ENCODE measurements around the gene F2RL3. TPM values are rescaled to one million over a fixed set of nuclear protein-coding genes. Genes with fewer than 3 reads are reported as not detected.

The F2RL3 gene
- polyA plus RNA-seq, 3 donors from 2014 or later, result 0.48 TPM; not detected in 1

- Mint-ChIP-seq H3K27ac (no peak overlapping the region), H3K27me3 (ENCODE audit: low read depth in 3 of 3) (peaks cover 9 to 16% (median 13%) of the 10 kb centered on the region in 3 donors), H3K36me3 (no peaks in the 10 kb centered on the region), H3K4me1 (peaks cover 49 to 51% of the 10 kb centered on the region in 2 donors), H3K4me3 (no peak overlapping the region), H3K9me3 (no peaks in the 10 kb centered on the region)
- no peak for DNase-seq
These were observed 3.6 kb downstream of the F2RL3 start for GRCh38 chr19:16892436-16892835.

GRCh38 chr19:16892868-16893685, 4.3 kb downstream of the F2RL3 start:
- no peaks in the 10 kb centered on the region for H3K9me3 Mint-ChIP-seq
- peaks cover 43 to 49% of the 10 kb centered on the region in 2 donors for H3K4me1 Mint-ChIP-seq
- peak overlapping the region in 2 of 5 donors; percentile 14 to 33 for H3K4me3 Mint-ChIP-seq
- H3K36me3 Mint-ChIP-seq, result no peaks in the 10 kb centered on the region
- peak overlapping the region in 4 of 6 donors; percentile 28 to 67 (median 48) for H3K27ac Mint-ChIP-seq
- peaks cover 12 to 18% (median 17%) of the 10 kb centered on the region in 3 donors for H3K27me3 Mint-ChIP-seq (ENCODE audit: low read depth in 3 of 3)
- DNase-seq, result no peak

DNA sequence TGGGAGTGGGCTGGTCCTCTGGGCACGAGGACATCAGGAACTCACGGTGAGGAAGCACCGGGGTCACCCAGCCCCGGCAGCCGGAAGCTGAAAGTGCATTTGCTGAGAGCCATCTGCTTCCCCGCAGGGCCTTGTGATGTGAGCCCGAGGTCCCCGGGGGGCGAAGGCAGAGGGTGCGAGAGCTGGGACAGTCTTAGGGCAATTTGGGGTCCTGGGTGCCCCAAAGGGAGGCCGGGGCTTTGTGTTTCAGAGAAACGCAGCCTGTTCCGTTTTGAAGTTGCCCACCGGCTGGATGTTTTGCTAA, 4.8 kb downstream of the F2RL3 start:
- Mint-ChIP-seq H3K36me3 (no peaks in the 10 kb centered on the region), H3K27me3 (ENCODE audit: low read depth in 3 of 3) (peaks cover 13 to 24% (median 23%) of the 10 kb centered on the region in 3 donors), H3K27ac (peak overlapping the region in 4 of 6 donors; percentile 28 to 67 (median 48)), H3K4me3 (peak overlapping the region in 2 of 5 donors; percentile 14 to 33), H3K9me3 (no peaks in the 10 kb centered on the region), H3K4me1 (peaks cover 43 to 49% of the 10 kb centered on the region in 2 donors)
- peak in 1 of 3 donors; percentile 25 for DNase-seq

DNA sequence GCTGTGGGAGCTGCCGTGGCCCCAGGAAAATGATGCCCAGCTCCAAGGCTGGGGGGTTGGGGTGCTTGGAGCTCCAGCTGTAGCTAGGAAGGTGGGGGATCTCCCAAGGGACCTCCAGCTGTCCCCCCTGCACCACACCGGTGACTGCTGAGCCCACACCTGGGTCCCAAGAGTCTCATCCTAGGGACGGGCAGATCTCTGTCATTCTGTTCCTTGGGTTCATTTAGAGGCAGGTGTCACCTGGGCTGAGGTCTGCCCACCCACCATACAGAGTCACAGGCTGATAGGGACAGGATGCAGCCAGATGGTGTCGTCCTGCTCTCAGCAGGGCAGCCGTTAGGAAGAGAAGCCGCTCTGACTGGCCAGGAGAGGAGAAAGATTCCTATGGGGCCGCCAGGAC, 5.3 kb downstream of the F2RL3 start:
- H3K27me3 Mint-ChIP-seq (ENCODE audit: low read depth in 3 of 3), result peaks cover 13 to 27% (median 25%) of the 10 kb centered on the region in 3 donors
- H3K27ac Mint-ChIP-seq, result peak overlapping the region in 1 of 6 donors; percentile 13
- H3K36me3 Mint-ChIP-seq, result no peaks in the 10 kb centered on the region
- no peak overlapping the region for H3K4me3 Mint-ChIP-seq
- H3K9me3 Mint-ChIP-seq, result no peaks in the 10 kb centered on the region
- no peak for DNase-seq
- peaks cover 40 to 45% of the 10 kb centered on the region in 2 donors for H3K4me1 Mint-ChIP-seq

DNA sequence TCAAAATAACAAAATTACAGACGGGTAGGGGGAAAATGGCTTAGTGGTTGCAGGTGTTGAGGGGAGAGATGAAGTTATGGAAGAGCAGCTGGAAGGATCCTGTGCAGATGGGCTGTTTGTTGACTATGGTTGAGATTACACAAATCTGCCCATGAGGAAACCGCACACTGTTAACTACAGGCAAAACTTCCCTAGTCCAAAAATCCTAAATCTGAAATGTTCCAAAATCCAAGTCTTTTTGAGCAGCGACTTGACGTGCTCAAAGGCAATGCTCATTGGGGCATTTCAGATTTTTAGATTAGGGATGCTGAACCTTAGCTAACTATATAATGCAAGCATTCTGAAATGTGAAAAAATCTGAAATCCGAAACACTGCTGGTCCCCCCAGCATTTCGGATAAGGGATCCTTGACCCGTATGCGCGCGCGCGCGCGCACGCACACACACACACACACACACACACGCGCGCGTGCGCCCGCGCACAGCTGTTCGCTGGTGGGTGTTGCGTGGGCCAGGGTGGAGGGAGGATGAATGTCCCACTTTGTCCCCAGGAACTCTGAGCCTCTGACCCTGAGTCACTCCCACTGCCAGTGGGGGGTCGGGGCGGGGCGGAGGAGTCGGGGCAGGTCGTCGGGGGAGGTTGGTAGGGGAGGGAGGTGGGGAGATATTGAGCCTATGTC, 6.8 kb downstream of the F2RL3 start:
- H3K9me3 Mint-ChIP-seq, result no peaks in the 10 kb centered on the region
- peak overlapping the region; percentile 14 to 60 (median 52) for H3K4me3 Mint-ChIP-seq
- H3K27ac Mint-ChIP-seq, result peak overlapping the region in 3 of 6 donors; percentile 7 to 78 (median 31)
- H3K4me1 Mint-ChIP-seq, result peaks cover 43 to 48% of the 10 kb centered on the region in 2 donors
- H3K27me3 Mint-ChIP-seq (ENCODE audit: low read depth in 3 of 3), result peaks cover 18 to 31% (median 28%) of the 10 kb centered on the region in 3 donors
- DNase-seq, result no peak
- H3K36me3 Mint-ChIP-seq, result no peaks in the 10 kb centered on the region

DNA sequence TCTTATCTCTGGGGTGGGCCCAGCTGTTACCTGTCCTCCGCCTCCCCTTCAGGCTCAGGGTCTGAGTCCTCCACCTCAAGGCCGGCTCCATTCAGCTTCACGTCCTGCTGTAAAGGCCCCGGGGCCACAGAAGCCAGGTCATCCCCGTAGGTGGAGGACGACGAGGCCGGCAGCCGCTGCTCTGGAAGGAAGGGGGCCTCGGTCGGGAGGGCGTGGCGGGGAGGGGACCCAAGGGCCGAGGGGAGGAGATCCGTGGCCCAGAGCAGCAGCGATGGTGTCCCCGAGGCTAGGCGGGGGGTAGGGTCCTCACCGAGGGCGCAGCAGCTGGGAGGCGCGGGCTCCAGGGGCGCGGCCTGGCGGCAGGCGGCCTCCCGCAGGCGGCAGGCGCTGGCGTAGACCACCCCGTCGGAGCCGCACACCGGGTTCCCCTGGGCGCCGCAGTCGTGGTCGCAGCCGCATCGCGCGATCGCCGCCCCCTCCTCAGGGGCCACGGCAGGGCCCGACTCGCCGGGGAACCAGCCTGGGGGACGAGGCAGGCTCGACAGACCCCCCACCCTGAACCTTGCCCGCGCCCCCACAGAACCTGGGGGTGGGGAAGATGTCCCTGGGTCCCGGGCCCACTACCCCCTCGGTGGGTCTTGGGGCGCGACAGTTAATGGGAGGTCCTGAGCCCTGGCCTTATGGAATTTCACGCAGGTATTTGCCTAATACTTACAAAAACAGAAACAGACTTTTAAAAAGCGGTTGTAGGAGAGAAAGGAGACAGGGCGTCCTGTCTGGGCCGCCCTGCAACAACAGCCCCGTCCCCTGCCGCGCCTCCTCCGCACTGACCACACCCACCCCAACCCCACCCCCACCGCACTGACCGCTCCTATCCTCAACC, 7.6 kb downstream of the F2RL3 start:
- H3K4me1 Mint-ChIP-seq, result peaks cover 43 to 48% of the 10 kb centered on the region in 2 donors
- peak overlapping the region in 5 of 6 donors; percentile 73 to 90 (median 79) for H3K27ac Mint-ChIP-seq
- H3K27me3 Mint-ChIP-seq (ENCODE audit: low read depth in 3 of 3), result peaks cover 18 to 31% (median 28%) of the 10 kb centered on the region in 3 donors
- DNase-seq, result no peak
- peak overlapping the region; percentile 73 to 86 (median 83) for H3K4me3 Mint-ChIP-seq
- no peaks in the 10 kb centered on the region for H3K36me3 Mint-ChIP-seq
- no peaks in the 10 kb centered on the region for H3K9me3 Mint-ChIP-seq

DNA sequence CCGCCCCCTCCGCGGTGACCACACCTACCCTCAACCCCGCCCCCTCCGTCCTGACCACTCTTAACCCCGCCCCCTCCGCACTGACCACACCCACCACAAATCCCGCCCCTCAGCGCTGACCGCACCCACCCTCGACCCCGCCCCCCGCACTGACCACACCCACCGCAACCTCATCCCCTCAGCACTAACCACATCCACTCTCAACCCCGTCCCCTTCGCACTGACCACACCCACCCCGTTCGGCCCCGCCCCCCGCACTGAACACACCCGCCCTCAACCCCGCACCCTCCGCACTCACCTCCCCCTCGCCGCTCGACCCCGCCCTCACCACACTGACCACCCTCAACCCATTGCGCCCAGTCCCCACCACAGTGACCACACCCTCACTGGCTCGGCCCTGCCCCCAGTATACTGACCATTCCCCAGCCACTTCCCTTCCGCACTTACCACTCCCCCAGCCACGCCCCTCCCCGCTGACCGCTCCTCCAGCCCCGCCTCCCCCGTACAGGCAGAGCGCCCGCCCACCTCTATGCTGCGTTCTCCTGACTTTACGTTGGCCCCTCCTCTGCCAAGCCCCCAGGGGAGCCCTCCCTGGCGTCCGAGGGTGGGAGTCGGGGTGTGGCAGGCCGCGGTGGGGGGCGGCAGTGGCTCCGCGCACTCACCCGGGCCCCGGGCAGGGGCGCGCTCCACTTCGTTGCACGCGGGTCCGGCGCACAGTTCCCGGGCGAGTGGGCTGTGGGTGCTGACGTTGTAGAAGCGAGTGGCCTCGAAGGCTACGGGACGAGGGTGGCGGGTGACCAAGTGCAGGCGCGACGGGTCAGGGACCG, 8.4 kb downstream of the F2RL3 start:
- peak overlapping the region; percentile 82 to 86 (median 83) for H3K4me3 Mint-ChIP-seq
- no peaks in the 10 kb centered on the region for H3K36me3 Mint-ChIP-seq
- peaks cover 43 to 47% of the 10 kb centered on the region in 2 donors for H3K4me1 Mint-ChIP-seq
- peak; percentile 76 to 81 (median 77) for DNase-seq
- peaks cover 18 to 31% (median 28%) of the 10 kb centered on the region in 3 donors for H3K27me3 Mint-ChIP-seq (ENCODE audit: low read depth in 3 of 3)
- H3K9me3 Mint-ChIP-seq, result no peaks in the 10 kb centered on the region
- H3K27ac Mint-ChIP-seq, result peak overlapping the region in 5 of 6 donors; percentile 71 to 90 (median 79)

DNA sequence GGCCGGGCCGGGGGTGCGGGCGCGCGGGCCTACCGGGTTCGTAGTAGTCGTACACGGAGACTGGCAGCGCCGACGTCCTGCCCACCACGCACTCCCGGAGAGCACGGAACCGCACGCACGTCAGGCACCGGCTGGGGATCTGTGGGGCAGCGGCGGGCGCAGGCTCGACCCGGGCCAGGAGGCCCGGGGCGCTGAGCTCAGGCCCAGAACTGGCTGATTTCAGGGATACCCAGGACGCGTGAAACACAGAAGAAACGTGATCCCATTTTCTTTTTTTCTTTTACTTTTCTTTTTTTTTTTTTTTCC, 9.0 kb downstream of the F2RL3 start:
- Mint-ChIP-seq H3K27me3 (ENCODE audit: low read depth in 3 of 3) (peaks cover 18 to 31% (median 28%) of the 10 kb centered on the region in 3 donors), H3K36me3 (no peaks in the 10 kb centered on the region), H3K9me3 (no peaks in the 10 kb centered on the region), H3K27ac (peak overlapping the region in 2 of 6 donors; percentile 45 to 79), H3K4me3 (peak overlapping the region; percentile 71 to 82 (median 76)), H3K4me1 (peaks cover 37 to 42% of the 10 kb centered on the region in 2 donors)
- DNase-seq, result no peak

DNA sequence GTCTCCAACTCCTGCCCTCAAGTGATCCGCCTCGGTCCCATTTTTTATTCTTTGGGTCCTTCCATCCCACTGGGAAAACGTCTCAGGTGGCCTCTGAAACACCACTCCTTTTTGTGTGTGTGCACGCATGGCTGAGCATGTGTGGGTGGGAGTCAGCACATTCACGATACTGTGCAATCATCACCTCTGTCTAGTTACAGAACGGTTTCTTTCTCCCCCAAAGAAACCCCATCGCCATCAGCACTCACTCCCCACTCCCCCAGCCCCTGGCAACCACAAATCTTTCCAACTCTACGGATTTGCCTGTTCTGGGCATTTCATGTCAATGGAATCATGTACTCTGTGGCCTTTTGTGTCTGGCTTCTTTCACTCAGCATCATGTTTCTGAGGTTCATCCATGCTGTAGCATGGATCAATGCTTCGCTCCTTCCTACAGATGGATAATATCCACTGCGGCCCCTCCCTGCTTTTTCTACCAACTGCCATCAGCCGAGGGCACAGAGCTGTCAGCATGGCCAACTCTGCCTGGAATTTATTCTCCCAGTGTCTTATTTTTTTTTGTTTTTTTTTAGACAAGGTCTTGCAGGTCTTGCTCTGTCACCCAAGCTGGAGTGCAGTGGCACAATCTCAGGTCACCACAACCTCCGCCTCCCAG, 9.7 kb downstream of the F2RL3 start:
- Mint-ChIP-seq H3K27ac (peak overlapping the region in 5 of 6 donors; percentile 69 to 85 (median 81)), H3K9me3 (no peaks in the 10 kb centered on the region), H3K27me3 (ENCODE audit: low read depth in 3 of 3) (peaks cover 18 to 31% (median 28%) of the 10 kb centered on the region in 3 donors), H3K4me1 (peaks cover 31 to 35% of the 10 kb centered on the region in 2 donors), H3K36me3 (no peaks in the 10 kb centered on the region), H3K4me3 (peak overlapping the region; percentile 71 to 82 (median 76))
- DNase-seq, result no peak

DNA sequence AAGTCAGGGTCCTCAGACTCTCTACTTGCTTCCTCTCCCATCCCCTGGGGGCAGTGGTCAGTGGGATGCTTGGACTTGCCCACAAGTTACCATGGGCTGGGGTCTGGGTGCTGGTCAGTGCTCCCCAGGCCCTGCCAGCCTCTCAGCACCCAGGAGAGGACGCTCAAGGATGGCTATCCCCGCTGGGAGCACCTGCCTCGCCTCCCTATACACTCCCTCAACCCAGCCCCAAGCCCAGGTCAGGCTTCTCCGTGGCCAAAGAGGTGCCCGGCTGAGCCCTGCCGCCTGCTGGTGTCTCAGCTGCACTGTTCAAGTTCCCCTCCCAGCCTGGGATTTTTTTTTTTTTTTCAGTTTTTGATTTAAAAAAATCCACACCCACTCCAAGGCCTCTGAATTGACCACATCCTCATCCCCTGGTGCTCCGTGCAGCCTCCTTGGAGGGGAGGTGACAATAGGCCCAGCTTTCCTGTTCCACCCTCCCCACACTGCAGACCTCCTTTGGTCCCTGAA, 10.8 kb downstream of the F2RL3 start:
- Mint-ChIP-seq H3K4me3 (peak overlapping the region in 2 of 5 donors; percentile 38 to 48), H3K27me3 (ENCODE audit: low read depth in 3 of 3) (peaks cover 18 to 31% (median 28%) of the 10 kb centered on the region in 3 donors), H3K36me3 (no peaks in the 10 kb centered on the region), H3K4me1 (peaks cover 21 to 24% of the 10 kb centered on the region in 2 donors), H3K27ac (peak overlapping the region in 3 of 6 donors; percentile 18 to 61 (median 42)), H3K9me3 (no peaks in the 10 kb centered on the region)
- peak; percentile 49 to 52 (median 50) for DNase-seq

GRCh38 chr19:16901491-16902175, 12.8 kb downstream of the F2RL3 start:
- Mint-ChIP-seq H3K27me3 (ENCODE audit: low read depth in 3 of 3) (peaks cover 18 to 25% (median 20%) of the 10 kb centered on the region in 3 donors), H3K4me3 (no peak overlapping the region), H3K4me1 (peaks cover 18% of the 10 kb centered on the region in 2 donors), H3K36me3 (no peaks in the 10 kb centered on the region), H3K27ac (no peak overlapping the region), H3K9me3 (peaks cover 0 to 1% (median 0%) of the 10 kb centered on the region in 6 donors)
- DNase-seq, result no peak

DNA sequence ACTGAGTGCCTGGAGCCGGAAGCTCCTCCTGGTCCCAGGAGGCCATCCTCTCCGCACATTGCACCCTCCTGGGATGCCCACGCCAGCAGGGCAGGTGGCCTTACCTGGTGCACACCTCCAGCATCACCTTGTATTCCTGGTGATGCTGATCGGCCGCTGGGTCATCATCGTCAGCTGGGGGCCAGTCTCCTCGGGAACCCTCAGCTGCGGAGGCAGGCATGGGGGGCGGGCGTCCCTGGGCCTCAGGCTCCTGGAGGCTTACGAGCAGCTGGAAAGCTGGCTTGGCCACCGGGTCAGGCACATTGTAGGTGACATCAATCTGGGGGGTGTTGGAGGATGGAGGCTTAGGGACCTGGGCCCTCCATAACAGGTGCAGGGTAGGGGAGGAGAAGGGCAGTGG, 13.7 kb downstream of the F2RL3 start:
- H3K4me1 Mint-ChIP-seq, result peaks cover 15% of the 10 kb centered on the region in 2 donors
- no peak for DNase-seq
- no peaks in the 10 kb centered on the region for H3K36me3 Mint-ChIP-seq
- no peak overlapping the region for H3K4me3 Mint-ChIP-seq
- H3K27me3 Mint-ChIP-seq (ENCODE audit: low read depth in 3 of 3), result peaks cover 11 to 18% (median 14%) of the 10 kb centered on the region in 3 donors
- peak overlapping the region in 1 of 6 donors; percentile 53 for H3K27ac Mint-ChIP-seq
- peaks cover 0 to 1% (median 0%) of the 10 kb centered on the region in 6 donors for H3K9me3 Mint-ChIP-seq

All from immature natural killer cell (primary cell).